Spinal cord (tissue), 10 donors: Measurements from ENCODE around the gene MSH6. TPM values are rescaled to one million over a fixed set of nuclear protein-coding genes. Genes with fewer than 3 reads are reported as not detected.

Source experiments
- DNase-seq, 6 donors: peaks; one replicate each; pipeline versions ENCODE4 v3.0.0 to v3.0.0-alpha.2; 2013 to 2015; ENCODE audit warnings: low spot score in 6 of 6, low read depth in 4 of 6
- H3K27ac ChIP-seq: one replicate; pipeline ENCODE4 v1.5.1; 2013; ENCODE audit warnings: low read depth, low read length, control low read depth
- H3K27me3 ChIP-seq: one replicate; pipeline ENCODE4 v1.6.1; 2013; ENCODE audit warnings: low read length; ENCODE audit not compliant: control insufficient read depth, insufficient read depth
- H3K36me3 ChIP-seq: one replicate; pipeline ENCODE4 v1.6.1; 2013; ENCODE audit warnings: low read length; ENCODE audit not compliant: control insufficient read depth, insufficient read depth
- H3K4me1 ChIP-seq: one replicate; pipeline ENCODE4 v1.6.1; 2013; ENCODE audit warnings: low read length; ENCODE audit not compliant: control insufficient read depth, insufficient read depth
- H3K4me3 ChIP-seq: one replicate; pipeline ENCODE4 v1.5.1; 2013; ENCODE audit warnings: low read depth, low read length, control low read depth
- H3K9me3 ChIP-seq: one replicate; pipeline ENCODE4 v1.6.1; 2013; ENCODE audit warnings: low read length; ENCODE audit not compliant: control insufficient read depth, insufficient read depth
- WGBS: methylation state at CpG from one replicate; pipeline ENCODE4 v1.1.5; 2013; ENCODE audit warnings: missing lambda C conversion rate; ENCODE audit not compliant: insufficient coverage; 5-methylcytosine and 5-hydroxymethylcytosine counted together
- long read RNA-seq, 4 donors: transcript quantifications; one replicate each; lab custom pipeline, GENCODE V29; 2026
- polyA plus RNA-seq, 2 donors: library from polyadenylated mRNA; unstranded; fragments of 120-200 nt; gene quantifications; one replicate each; pipeline ENCODE4 v1.2.1, GENCODE V29; 2013; ENCODE audit not compliant: insufficient read length in 2 of 2
- total RNA-seq, 2 donors: library from RNA; depleted of rRNA in 1 of 2; stranded (reverse); fragments of 120-200 nt in 1 of 2; fragments of >200 nt in 1 of 2; gene quantifications; one replicate each; pipeline versions ENCODE4 v1.2.3 to v1.2.4, GENCODE V29; 2013 to 2014
- donor health status: healthy.

MSH6 gene
- total RNA-seq (10 to 100 TPM; 56.6 to 67.9 TPM), polyA plus RNA-seq (10 to 100 TPM; 40.0 to 52.9 TPM)
- long read RNA-seq, donor 1, full-length matches to known transcripts: 7 of 39 reads
- long read RNA-seq, donor 1, partial matches to known transcripts: 26 of 39 reads
- long read RNA-seq, donor 1, other reads (novel, unspliced or antisense): 6 of 39 reads
- long read RNA-seq, donor 2, full-length matches to known transcripts: 4 of 9 reads
- long read RNA-seq, donor 2, partial matches to known transcripts: 5 of 9 reads
- long read RNA-seq, donor 2, other reads (novel, unspliced or antisense): 0 of 9 reads
- long read RNA-seq, donor 3, full-length matches to known transcripts: 1 of 15 reads
- long read RNA-seq, donor 3, partial matches to known transcripts: 14 of 15 reads
- long read RNA-seq, donor 3, other reads (novel, unspliced or antisense): 0 of 15 reads
- long read RNA-seq, donor 4, full-length matches to known transcripts: 3 of 42 reads
- long read RNA-seq, donor 4, partial matches to known transcripts: 39 of 42 reads
- long read RNA-seq, donor 4, other reads (novel, unspliced or antisense): 0 of 42 reads

GRCh38 chr2:47782671-47783485 lies at the start of gene MSH6:
Gene MSH6 (plus strand): TSS chr2:47783145. CDS start chr2:47783234, 89 bp downstream.
- H3K27ac ChIP-seq: peak within 1 kb of the TSS; percentile 94
- DNase-seq: peak; percentile 79 to 98 (median 84)
- H3K27me3 ChIP-seq: no peaks in the 10 kb centered on the region
- no peaks in the 10 kb centered on the region for H3K9me3 ChIP-seq
- under 1% methylated on average over 89 of the region's 98 CpGs for WGBS
- peak within 1 kb of the TSS; percentile 76 for H3K4me3 ChIP-seq
- H3K4me1 ChIP-seq: peaks cover 20% of the 10 kb centered on the region
- no peaks in the 10 kb centered on the region for H3K36me3 ChIP-seq

GRCh38 chr2:47735136-47735869 lies 47.6 kb upstream of the MSH6 start:
- Histone ChIP-seq H3K9me3 (no peaks in the 10 kb centered on the region), H3K27me3 (no peaks in the 10 kb centered on the region), H3K27ac (no peak overlapping the region), H3K36me3 (no peaks in the 10 kb centered on the region), H3K4me1 (no peaks in the 10 kb centered on the region), H3K4me3 (no peak overlapping the region)
- DNase-seq: peak in 1 of 6 donors; percentile 82
- WGBS: 83% methylated on average over 1 of the region's 4 CpGs

GRCh38 chr2:47735912-47736311 lies 47.0 kb upstream of the MSH6 start:
- WGBS: no CpG with 5 or more reads among the region's 3 CpGs
- H3K4me1 ChIP-seq: no peaks in the 10 kb centered on the region
- no peaks in the 10 kb centered on the region for H3K27me3 ChIP-seq
- H3K4me3 ChIP-seq: no peak overlapping the region
- H3K36me3 ChIP-seq: no peaks in the 10 kb centered on the region
- DNase-seq: no peak
- no peak overlapping the region for H3K27ac ChIP-seq
- no peaks in the 10 kb centered on the region for H3K9me3 ChIP-seq

- Histone ChIP-seq H3K27me3 (no peaks in the 10 kb centered on the region), H3K9me3 (no peaks in the 10 kb centered on the region), H3K27ac (no peak overlapping the region), H3K4me3 (no peak overlapping the region), H3K36me3 (no peaks in the 10 kb centered on the region), H3K4me1 (no peaks in the 10 kb centered on the region)
- no CpG with 5 or more reads among the region's 3 CpGs for WGBS
- no peak for DNase-seq
These were observed 45.6 kb upstream of the MSH6 start for GRCh38 chr2:47737191-47737975.

- no peak for DNase-seq
- H3K4me3 ChIP-seq: no peak overlapping the region
- 85% methylated on average over 4 of the region's 5 CpGs for WGBS
- H3K9me3 ChIP-seq: no peaks in the 10 kb centered on the region
- H3K27ac ChIP-seq: no peak overlapping the region
- H3K27me3 ChIP-seq: no peaks in the 10 kb centered on the region
- no peaks in the 10 kb centered on the region for H3K4me1 ChIP-seq
- no peaks in the 10 kb centered on the region for H3K36me3 ChIP-seq
These were observed 44.6 kb upstream of the MSH6 start for GRCh38 chr2:47738331-47738730.

GRCh38 chr2:47741101-47741500 lies 41.8 kb upstream of the MSH6 start:
- WGBS: 80% methylated on average over 1 of the region's 3 CpGs
- DNase-seq: no peak

GRCh38 chr2:47741637-47742036 lies 41.3 kb upstream of the MSH6 start:
- Histone ChIP-seq H3K9me3 (no peaks in the 10 kb centered on the region), H3K36me3 (no peaks in the 10 kb centered on the region), H3K27me3 (no peaks in the 10 kb centered on the region), H3K4me3 (no peak overlapping the region), H3K27ac (no peak overlapping the region), H3K4me1 (no peaks in the 10 kb centered on the region)
- no peak for DNase-seq
- 71% methylated on average over 2 of the region's 3 CpGs for WGBS

More at GRCh38 chr2:47741101-47741500, 41.8 kb upstream of the MSH6 start:
- no peaks in the 10 kb centered on the region for H3K4me1 ChIP-seq
- H3K9me3 ChIP-seq: no peaks in the 10 kb centered on the region
- no peak overlapping the region for H3K4me3 ChIP-seq
- H3K27me3 ChIP-seq: no peaks in the 10 kb centered on the region
- H3K36me3 ChIP-seq: no peaks in the 10 kb centered on the region
- H3K27ac ChIP-seq: no peak overlapping the region

- DNase-seq: no peak
- no peaks in the 10 kb centered on the region for H3K36me3 ChIP-seq
- H3K9me3 ChIP-seq: no peaks in the 10 kb centered on the region
- no peaks in the 10 kb centered on the region for H3K27me3 ChIP-seq
- WGBS: 83% methylated on average over 1 of the region's 2 CpGs
- no peaks in the 10 kb centered on the region for H3K4me1 ChIP-seq
- no peak overlapping the region for H3K4me3 ChIP-seq
- no peak overlapping the region for H3K27ac ChIP-seq
These were observed 38.9 kb upstream of the MSH6 start for GRCh38 chr2:47744074-47744473.
